ENCODE measurements around the gene TRPV4. TPM values are rescaled to one million over a fixed set of nuclear protein-coding genes. Genes with fewer than 3 reads are reported as not detected.

Gene TRPV4
- total RNA-seq, 1 donor from 2014 or later = 3.5 TPM

DNA sequence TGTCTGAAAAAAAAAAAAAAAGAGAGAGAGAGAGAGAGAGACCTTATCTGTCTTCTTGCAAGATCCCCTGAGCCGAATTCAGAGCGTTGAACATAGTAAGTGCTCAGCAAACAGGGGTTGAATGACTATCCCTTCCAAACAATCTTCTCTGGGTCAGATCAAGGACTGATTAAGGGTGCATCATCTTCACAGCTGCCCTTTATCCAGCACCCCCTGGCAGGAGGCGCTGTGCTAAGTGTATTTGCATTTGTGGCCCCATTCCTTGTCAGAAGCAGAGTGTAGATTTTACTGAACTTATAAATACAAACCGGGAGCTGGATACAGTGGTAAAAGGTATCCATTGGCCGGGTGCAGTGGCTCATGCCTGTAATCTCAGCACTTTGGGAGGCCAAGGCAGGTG, 8.8 kb upstream of the TRPV4 start:
- H3K27ac Mint-ChIP-seq (ENCODE audit: unreplicated experiment) = no peak overlapping the region
- no peak overlapping the region for H3K4me3 Mint-ChIP-seq
- DNase-seq (ENCODE audit: low read depth, low spot score) = no peak
- TF ChIP-seq, protein P1, sequence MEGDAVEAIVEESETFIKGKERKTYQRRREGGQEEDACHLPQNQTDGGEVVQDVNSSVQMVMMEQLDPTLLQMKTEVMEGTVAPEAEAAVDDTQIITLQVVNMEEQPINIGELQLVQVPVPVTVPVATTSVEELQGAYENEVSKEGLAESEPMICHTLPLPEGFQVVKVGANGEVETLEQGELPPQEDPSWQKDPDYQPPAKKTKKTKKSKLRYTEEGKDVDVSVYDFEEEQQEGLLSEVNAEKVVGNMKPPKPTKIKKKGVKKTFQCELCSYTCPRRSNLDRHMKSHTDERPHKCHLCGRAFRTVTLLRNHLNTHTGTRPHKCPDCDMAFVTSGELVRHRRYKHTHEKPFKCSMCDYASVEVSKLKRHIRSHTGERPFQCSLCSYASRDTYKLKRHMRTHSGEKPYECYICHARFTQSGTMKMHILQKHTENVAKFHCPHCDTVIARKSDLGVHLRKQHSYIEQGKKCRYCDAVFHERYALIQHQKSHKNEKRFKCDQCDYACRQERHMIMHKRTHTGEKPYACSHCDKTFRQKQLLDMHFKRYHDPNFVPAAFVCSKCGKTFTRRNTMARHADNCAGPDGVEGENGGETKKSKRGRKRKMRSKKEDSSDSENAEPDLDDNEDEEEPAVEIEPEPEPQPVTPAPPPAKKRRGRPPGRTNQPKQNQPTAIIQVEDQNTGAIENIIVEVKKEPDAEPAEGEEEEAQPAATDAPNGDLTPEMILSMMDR (conservative IDR thresholded peaks at IDR 0.05) = no peak
- H3K27me3 Mint-ChIP-seq (ENCODE audit: low read depth) = no peaks in the 10 kb centered on the region
- peaks cover 19% of the 10 kb centered on the region for H3K4me1 Mint-ChIP-seq
- no peaks in the 10 kb centered on the region for H3K36me3 Mint-ChIP-seq (ENCODE audit: low read depth)
- no peaks in the 10 kb centered on the region for H3K9me3 Mint-ChIP-seq

DNA sequence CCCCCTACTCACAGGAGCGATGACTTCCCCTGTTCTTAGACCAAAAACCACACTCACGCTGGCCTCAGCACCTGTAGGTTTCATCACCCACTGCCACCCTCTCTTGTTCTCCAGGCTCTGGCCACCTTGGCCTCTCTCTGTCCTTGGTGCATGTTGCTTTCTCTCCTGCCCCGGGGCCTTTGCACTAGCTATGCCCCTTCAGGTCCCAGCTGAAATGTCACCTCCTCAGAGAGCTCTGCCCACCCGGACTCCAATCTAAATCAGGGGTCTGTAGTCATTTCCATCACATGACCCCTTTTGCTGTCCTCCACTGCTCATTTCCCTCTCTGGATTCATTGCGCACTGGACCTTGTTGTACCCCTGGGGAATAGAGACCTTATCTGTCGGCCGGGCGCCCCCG, 8.2 kb upstream of the TRPV4 start:
- no peaks in the 10 kb centered on the region for H3K36me3 Mint-ChIP-seq (ENCODE audit: low read depth)
- no peak overlapping the region for H3K27ac Mint-ChIP-seq (ENCODE audit: unreplicated experiment)
- TF ChIP-seq, protein P1 (conservative IDR thresholded peaks at IDR 0.05) = no peak
- H3K4me3 Mint-ChIP-seq = no peak overlapping the region
- H3K27me3 Mint-ChIP-seq (ENCODE audit: low read depth) = no peaks in the 10 kb centered on the region
- peaks cover 19% of the 10 kb centered on the region for H3K4me1 Mint-ChIP-seq
- no peaks in the 10 kb centered on the region for H3K9me3 Mint-ChIP-seq
- no peak for DNase-seq (ENCODE audit: low read depth, low spot score)

DNA sequence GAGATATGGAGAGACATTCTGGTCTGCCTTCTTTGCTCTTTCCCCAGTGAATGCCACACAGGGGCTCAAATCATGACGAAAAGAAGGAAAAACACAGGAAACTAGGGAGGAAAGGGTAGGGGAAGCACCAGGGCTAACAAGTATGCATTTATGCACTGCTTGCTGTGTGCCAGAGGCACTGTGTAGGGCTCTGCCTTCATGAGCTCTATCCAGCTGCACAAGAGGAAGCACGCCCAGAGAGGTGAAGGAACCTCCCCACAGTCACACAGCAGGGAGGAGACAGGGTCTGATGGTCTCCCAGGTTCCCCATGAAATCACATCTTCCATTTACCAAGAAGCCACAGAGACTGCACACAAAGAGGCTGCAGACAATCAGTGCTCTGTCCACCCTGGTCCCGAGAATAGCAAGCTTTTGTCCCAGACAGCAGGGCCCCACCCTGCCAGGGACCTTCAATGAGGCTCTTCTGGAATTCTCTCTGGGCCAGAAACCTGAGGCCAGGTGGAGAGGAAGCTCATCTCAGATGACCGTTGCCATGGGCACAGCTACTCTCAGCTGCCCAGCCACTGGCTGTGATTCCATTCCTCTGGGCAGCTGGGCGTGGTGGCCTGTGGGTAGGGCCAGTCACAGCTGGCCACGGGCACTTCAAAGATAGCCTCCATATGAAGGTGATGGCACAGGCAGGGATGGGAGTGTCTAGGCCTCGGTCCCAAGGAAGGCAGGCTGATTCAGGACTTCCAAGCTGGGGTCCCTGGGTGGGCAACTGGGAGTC, 7.3 kb upstream of the TRPV4 start:
- H3K27ac Mint-ChIP-seq (ENCODE audit: unreplicated experiment) = no peak overlapping the region

DNA sequence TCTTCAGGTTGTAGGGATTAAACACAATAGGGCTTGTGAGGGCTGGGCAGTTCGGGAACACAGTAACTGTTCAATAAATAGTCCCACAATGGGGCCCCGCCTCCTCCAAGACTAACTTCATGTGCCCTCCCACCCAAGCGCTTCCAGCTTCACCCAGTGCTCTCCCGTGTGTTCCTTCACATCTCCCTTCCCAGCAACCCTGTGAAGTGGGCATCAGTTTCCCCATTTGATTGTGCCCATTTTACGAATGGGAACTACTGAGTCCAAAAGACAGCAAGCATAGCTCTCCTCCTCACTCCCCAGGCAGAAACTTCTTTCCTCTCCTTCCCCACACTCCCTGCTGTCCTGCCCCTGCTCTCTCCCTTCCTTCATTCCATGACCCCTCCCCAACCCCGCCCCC, 6.2 kb upstream of the TRPV4 start:
- Mint-ChIP-seq H3K9me3 (no peaks in the 10 kb centered on the region), H3K36me3 (ENCODE audit: low read depth) (no peaks in the 10 kb centered on the region), H3K27ac (ENCODE audit: unreplicated experiment) (no peak overlapping the region), H3K4me1 (peaks cover 19% of the 10 kb centered on the region), H3K4me3 (no peak overlapping the region), H3K27me3 (ENCODE audit: low read depth) (peaks cover 4% of the 10 kb centered on the region)
- TF ChIP-seq, protein P1 (conservative IDR thresholded peaks at IDR 0.05) = no peak
- no peak for DNase-seq (ENCODE audit: low read depth, low spot score)

More for the DNA sequence above, 7.3 kb upstream of the TRPV4 start:
- H3K9me3 Mint-ChIP-seq = no peaks in the 10 kb centered on the region
- H3K36me3 Mint-ChIP-seq (ENCODE audit: low read depth) = no peaks in the 10 kb centered on the region
- TF ChIP-seq, protein P1 (conservative IDR thresholded peaks at IDR 0.05) = no peak
- no peak for DNase-seq (ENCODE audit: low read depth, low spot score)
- H3K4me3 Mint-ChIP-seq = no peak overlapping the region
- no peaks in the 10 kb centered on the region for H3K27me3 Mint-ChIP-seq (ENCODE audit: low read depth)
- peaks cover 19% of the 10 kb centered on the region for H3K4me1 Mint-ChIP-seq

DNA sequence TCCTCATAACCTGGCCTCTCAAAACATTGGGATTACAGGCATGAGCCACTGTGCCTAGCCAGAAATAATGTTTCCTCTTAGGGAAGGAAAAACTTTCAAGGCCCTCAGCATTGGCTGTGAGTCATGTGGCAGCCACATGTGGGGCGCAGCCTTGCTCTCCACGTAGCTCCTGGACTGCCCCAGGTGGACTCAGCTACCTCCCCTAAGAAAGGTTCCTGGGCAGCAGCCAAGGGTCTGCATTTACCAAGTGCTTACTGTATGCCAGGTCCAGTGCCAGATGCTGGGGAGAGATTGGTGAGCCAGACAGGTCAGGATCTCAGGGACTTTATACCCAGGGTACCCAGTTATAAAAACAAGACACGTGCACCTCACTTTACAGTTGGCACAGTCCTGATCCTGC, 3.7 kb upstream of the TRPV4 start:
- Mint-ChIP-seq H3K4me3 (no peak overlapping the region), H3K4me1 (peaks cover 18% of the 10 kb centered on the region), H3K27me3 (ENCODE audit: low read depth) (peaks cover 10% of the 10 kb centered on the region), H3K9me3 (no peaks in the 10 kb centered on the region), H3K27ac (ENCODE audit: unreplicated experiment) (no peak overlapping the region), H3K36me3 (ENCODE audit: low read depth) (no peaks in the 10 kb centered on the region)
- DNase-seq (ENCODE audit: low read depth, low spot score) = no peak
- TF ChIP-seq, protein P1 (conservative IDR thresholded peaks at IDR 0.05) = no peak

Measured in neural crest cell (in vitro differentiated cells).